D341Med (cell line): ENCODE results near the gene TTC27.
"Not testable (repeated sequence)": the region's sequence is repeated elsewhere in the genome, so short reads cannot be mapped to it uniquely, and the experiment has no call there.

Experiments
- DNase-seq: peaks from one replicate; pipeline ENCODE4 v3.0.0; 2012; ENCODE audit warnings: low spot score

The TTC27 gene

GRCh38 chr2:32627814-32628579 lies at the start of gene TTC27:
TTC27 (plus strand) TSS chr2:32628050; CDS start chr2:32628293, 243 bp downstream.
- DNase-seq = peak; percentile 95

- no peak for DNase-seq
Observed at GRCh38 chr2:32591669-32592463, 36.0 kb upstream of the TTC27 start.

- no peak for DNase-seq
Observed at GRCh38 chr2:32594573-32594972, 33.3 kb upstream of the TTC27 start.

- DNase-seq = no peak
Observed at GRCh38 chr2:32611366-32611765, 16.5 kb upstream of the TTC27 start.

- no peak for DNase-seq
Observed at GRCh38 chr2:32611771-32612170, 16.1 kb upstream of the TTC27 start.

- DNase-seq = no peak
Observed at GRCh38 chr2:32614084-32614483, 13.8 kb upstream of the TTC27 start.

- no peak for DNase-seq
Observed at GRCh38 chr2:32617599-32618189, 10.2 kb upstream of the TTC27 start.

GRCh38 chr2:32622570-32623310 lies 5.1 kb upstream of the TTC27 start:
- no peak for DNase-seq

GRCh38 chr2:32623311-32623706 lies 4.5 kb upstream of the TTC27 start:
- no peak for DNase-seq

- no peak for DNase-seq
Observed at GRCh38 chr2:32624812-32625211, 3.0 kb upstream of the TTC27 start.

GRCh38 chr2:32626639-32627221 lies 1.1 kb upstream of the TTC27 start:
- no peak for DNase-seq

- DNase-seq = no peak
Observed at GRCh38 chr2:32627441-32627813, 423 bp upstream of the TTC27 start.

- no peak for DNase-seq
Observed at GRCh38 chr2:32632089-32632488, 4.2 kb downstream of the TTC27 start.

- no peak for DNase-seq
Observed at GRCh38 chr2:32633040-32633439, 5.2 kb downstream of the TTC27 start.

- not testable (repeated sequence) for DNase-seq
Observed at GRCh38 chr2:32638548-32638947, 10.7 kb downstream of the TTC27 start.

GRCh38 chr2:32641180-32641579 lies 13.3 kb downstream of the TTC27 start:
- DNase-seq = no peak

- DNase-seq = no peak
Observed at GRCh38 chr2:32647180-32647651, 19.4 kb downstream of the TTC27 start.

- no peak for DNase-seq
Observed at GRCh38 chr2:32652555-32653209, 24.8 kb downstream of the TTC27 start.

GRCh38 chr2:32656069-32656468 lies 28.2 kb downstream of the TTC27 start:
- DNase-seq = no peak

GRCh38 chr2:32663864-32664263 lies 36.0 kb downstream of the TTC27 start:
- no peak for DNase-seq

- no peak for DNase-seq
Observed at GRCh38 chr2:32666704-32667103, 38.9 kb downstream of the TTC27 start.
